GM18519 (cell line): ENCODE data around the gene MT1A.
"Not testable (repeated sequence)": the region's sequence is repeated elsewhere in the genome, so short reads cannot be mapped to it uniquely, and the experiment has no call there.

Source experiments
- ATAC-seq: cut with Tn5 transposase; IDR thresholded peaks from one replicate; pipeline ENCODE4 v1.9.1; 2021; ENCODE audit warnings: mild to moderate bottlenecking, moderate library complexity; ENCODE audit not compliant: unreplicated experiment, low FRiP score

Gene MT1A

GRCh38 chr16:56610017-56610608 lies 28.4 kb upstream of the MT1A start:
- no peak for ATAC-seq

- no peak for ATAC-seq
Measured at GRCh38 chr16:56610609-56611111, 27.8 kb upstream of the MT1A start.

- ATAC-seq, result no peak
Measured at GRCh38 chr16:56611281-56611833, 27.1 kb upstream of the MT1A start.

- ATAC-seq, result no peak
Measured at GRCh38 chr16:56613706-56614105, 24.8 kb upstream of the MT1A start.

GRCh38 chr16:56614549-56614991 lies 23.9 kb upstream of the MT1A start:
- no peak for ATAC-seq

- ATAC-seq, result no peak
Measured at GRCh38 chr16:56615353-56615752, 23.1 kb upstream of the MT1A start.

GRCh38 chr16:56616608-56617211 lies 21.8 kb upstream of the MT1A start:
- no peak for ATAC-seq

GRCh38 chr16:56617212-56618085 lies 21.0 kb upstream of the MT1A start:
- ATAC-seq, result no peak

GRCh38 chr16:56618138-56618537 lies 20.3 kb upstream of the MT1A start:
- no peak for ATAC-seq

- no peak for ATAC-seq
Measured at GRCh38 chr16:56620339-56620897, 18.0 kb upstream of the MT1A start.

- not testable (repeated sequence) for ATAC-seq
Measured at GRCh38 chr16:56621665-56622445, 16.6 kb upstream of the MT1A start.

- not testable (repeated sequence) for ATAC-seq
Measured at GRCh38 chr16:56623184-56623583, 15.3 kb upstream of the MT1A start.

GRCh38 chr16:56623637-56624036 lies 14.8 kb upstream of the MT1A start:
- ATAC-seq, result no peak

GRCh38 chr16:56625140-56625942 lies 13.1 kb upstream of the MT1A start, which contains the start of gene MT1E:
MT1E (plus strand) TSS chr16:56625781; CDS start chr16:56625852, 71 bp downstream.
- ATAC-seq, result no peak

GRCh38 chr16:56625943-56626654 lies 12.4 kb upstream of the MT1A start:
- no peak for ATAC-seq

GRCh38 chr16:56626685-56627084 lies 11.8 kb upstream of the MT1A start:
- no peak for ATAC-seq

- ATAC-seq, result no peak
Measured at GRCh38 chr16:56628486-56629350, 9.7 kb upstream of the MT1A start.
